H1 (cell line): ENCODE data around the gene RNF20. TPM values are rescaled to one million over a fixed set of nuclear protein-coding genes. Genes with fewer than 3 reads are reported as not detected.

ENCODE experiments used
- CTCF ChIA-PET: fragments of 300-600 bp; sonication (Branson Sonifier 250); formaldehyde crosslinking; loops from one replicate; lab custom pipeline; 2021; ENCODE audit not compliant: partially characterized antibody; lab: Charles Lee
- POLR2A ChIA-PET: fragments of 300-600 bp; sonication (Branson Sonifier 250); formaldehyde crosslinking; loops from one replicate; lab custom pipeline; 2021; ENCODE audit warnings: inconsistent platforms; ENCODE audit not compliant: partially characterized antibody; lab: Charles Lee
- DNase-seq, 2 experiments: peaks; one replicate each; pipeline versions ENCODE4 v3.0.0 to v3.0.0-alpha.2; 2010 to 2022; ENCODE audit warnings: low spot score in 2 of 2, low read depth in 1 of 2, mixed read lengths in 1 of 2
- FAIRE-seq: peaks from 2 replicates; lab custom pipeline; 2011; peaks lifted over from hg19 to GRCh38; lab: Jason Lieb, UNC
- H2AFZ ChIP-seq: 2 replicates; pipeline ENCODE4 v1.8.1; 2012; ENCODE audit warnings: low read length, inconsistent platforms
- H2AK5ac ChIP-seq: 2 replicates; pipeline ENCODE4 v1.6.1; 2013; ENCODE audit warnings: low read depth, low read length
- H2BK120ac ChIP-seq: replicated peaks from 2 replicates; pipeline ENCODE3; 2013; ENCODE audit warnings: low read depth, low read length, inconsistent platforms
- H2BK12ac ChIP-seq: 2 replicates; pipeline ENCODE4 v1.6.1; 2013; ENCODE audit warnings: low read depth, low read length
- H2BK15ac ChIP-seq: 2 replicates; pipeline ENCODE4 v1.6.1; 2013; ENCODE audit warnings: low read length
- H2BK20ac ChIP-seq: 2 replicates; pipeline ENCODE4 v1.6.1; 2013; ENCODE audit warnings: low read length
- H2BK5ac ChIP-seq: 2 replicates; pipeline ENCODE4 v1.6.1; 2013; ENCODE audit warnings: low read depth, low read length
- H3K14ac ChIP-seq: 2 replicates; pipeline ENCODE4 v1.6.1; 2013; ENCODE audit warnings: inconsistent platforms; ENCODE audit not compliant: insufficient read length
- H3K18ac ChIP-seq: 2 replicates; pipeline ENCODE4 v1.6.1; 2013; ENCODE audit warnings: low read length; ENCODE audit errors: extremely low read depth
- H3K23ac ChIP-seq: 2 replicates; pipeline ENCODE4 v1.6.1; 2013; ENCODE audit warnings: inconsistent platforms; ENCODE audit not compliant: insufficient read length
- H3K23me2 ChIP-seq: 2 replicates; pipeline ENCODE4 v1.6.1; 2013; ENCODE audit warnings: low read depth, low read length
- H3K27ac ChIP-seq: 2 replicates; pipeline ENCODE4 v1.6.1; 2011; ENCODE audit warnings: low read depth, low read length, inconsistent platforms
- H3K27me3 ChIP-seq, 4 experiments: replicated peaks in 1 of 4; 1 replicate in 1 of 4; 2 replicates in 3 of 4; pipeline versions ENCODE4 v1.6.1 to v1.8.1; 2011 to 2013; ENCODE audit warnings: low read length in 3 of 4, mild to moderate bottlenecking in 3 of 4, inconsistent platforms in 2 of 4, mixed read lengths in 2 of 4, moderate library complexity in 1 of 4; ENCODE audit not compliant: control insufficient read depth in 3 of 4, insufficient read depth in 3 of 4; ENCODE audit errors: extremely low read depth in 1 of 4
- H3K36me3 ChIP-seq, 4 experiments: 2 replicates each; pipeline versions ENCODE4 v1.6.1 to v1.8.1; 2011 to 2013; ENCODE audit warnings: mild to moderate bottlenecking in 4 of 4, low read length in 3 of 4, moderate library complexity in 2 of 4, control low read depth in 1 of 4, inconsistent platforms in 1 of 4; ENCODE audit not compliant: insufficient read depth in 4 of 4, control insufficient read depth in 2 of 4
- H3K4ac ChIP-seq: replicated peaks from 2 replicates; pipeline ENCODE3; 2013; ENCODE audit warnings: low read length, low read depth, mixed read lengths, inconsistent platforms; ENCODE audit not compliant: insufficient read length
- H3K4me1 ChIP-seq, 4 experiments: replicated peaks in 1 of 4; 1 replicate in 1 of 4; 2 replicates in 3 of 4; pipeline versions ENCODE4 v1.6.1 to v1.8.1; 2011 to 2013; ENCODE audit warnings: low read length in 3 of 4, inconsistent platforms in 2 of 4, mixed read lengths in 1 of 4; ENCODE audit not compliant: insufficient read depth in 4 of 4, control insufficient read depth in 3 of 4
- H3K4me2 ChIP-seq, 2 experiments: 2 replicates each; pipeline versions ENCODE4 v1.6.1 to v1.8.1; 2011 to 2013; ENCODE audit warnings: low read depth in 2 of 2, low read length in 2 of 2, control low read depth in 1 of 2, inconsistent platforms in 1 of 2, mild to moderate bottlenecking in 1 of 2; ENCODE audit not compliant: insufficient read depth in 1 of 2
- H3K4me3 ChIP-seq, 4 experiments: fragments of 200-600, 300-600 bp in 1 of 4; sonication (generic), shearing (Covaris generic), sonication (Bioruptor Twin) in 1 of 4; 2 replicates each; pipeline versions ENCODE4 v1.5.1 to v1.8.1; 2011 to 2016; ENCODE audit warnings: low read length in 4 of 4, low read depth in 3 of 4, control low read depth in 2 of 4, inconsistent platforms in 2 of 4, mild to moderate bottlenecking in 2 of 4, mixed read lengths in 1 of 4, moderate library complexity in 1 of 4; ENCODE audit not compliant: insufficient read depth in 2 of 4; ENCODE audit errors: extremely low read depth in 1 of 4
- H3K56ac ChIP-seq: replicated peaks from 2 replicates; pipeline ENCODE3; 2013; ENCODE audit warnings: low read depth, mild to moderate bottlenecking, mixed read lengths, low read length, inconsistent platforms; ENCODE audit not compliant: insufficient read length
- H3K79me1 ChIP-seq: 2 replicates; pipeline ENCODE4 v1.6.1; 2013; ENCODE audit warnings: low read depth, low read length, control low read depth
- H3K79me2 ChIP-seq, 2 experiments: 2 replicates each; pipeline versions ENCODE4 v1.6.1 to v1.8.1; 2012 to 2013; ENCODE audit warnings: low read length in 2 of 2, mild to moderate bottlenecking in 2 of 2, inconsistent platforms in 1 of 2; ENCODE audit not compliant: insufficient read depth in 2 of 2, control insufficient read depth in 1 of 2
- H3K9ac ChIP-seq, 4 experiments: replicated peaks in 1 of 4; 1 replicate in 1 of 4; 2 replicates in 3 of 4; pipeline versions ENCODE4 v1.6.1 to v1.8.1; 2011 to 2013; ENCODE audit warnings: low read depth in 3 of 4, low read length in 3 of 4, control low read depth in 2 of 4, mild to moderate bottlenecking in 2 of 4, moderate library complexity in 2 of 4, inconsistent platforms in 1 of 4; ENCODE audit errors: extremely low read depth in 1 of 4
- H3K9me3 ChIP-seq, 2 experiments: 2 replicates each; pipeline versions ENCODE4 v1.6.1 to v1.8.1; 2012 to 2013; ENCODE audit warnings: mild to moderate bottlenecking in 2 of 2, moderate library complexity in 2 of 2, control low read depth in 1 of 2, inconsistent platforms in 1 of 2, low read depth in 1 of 2, low read length in 1 of 2, mixed read lengths in 1 of 2; ENCODE audit not compliant: insufficient read depth in 2 of 2
- H4K20me1 ChIP-seq, 2 experiments: replicated peaks in 1 of 2; 2 replicates each; pipeline versions ENCODE3 to v1.8.1; 2011 to 2013; ENCODE audit warnings: inconsistent platforms in 2 of 2, low read length in 2 of 2, mild to moderate bottlenecking in 1 of 2; ENCODE audit not compliant: insufficient read depth in 2 of 2, control insufficient read depth in 1 of 2
- H4K5ac ChIP-seq: 2 replicates; pipeline ENCODE4 v1.6.1; 2013; ENCODE audit warnings: low read length, low read depth, mixed read lengths, inconsistent platforms; ENCODE audit not compliant: insufficient read length
- H4K8ac ChIP-seq: 2 replicates; pipeline ENCODE4 v1.8.0; 2013; ENCODE audit warnings: mild to moderate bottlenecking, moderate library complexity, low read length, inconsistent platforms; ENCODE audit not compliant: insufficient read depth; ENCODE audit errors: extremely low read depth
- H4K91ac ChIP-seq: replicated peaks from 2 replicates; pipeline ENCODE3; 2013; ENCODE audit warnings: low read length, mixed read lengths, inconsistent platforms; ENCODE audit not compliant: insufficient read length
- BCL11A ChIP-seq, 2 experiments: IDR thresholded peaks; one replicate each; pipeline ENCODE4 v1.6.1; 2011; ENCODE audit warnings: low read depth in 2 of 2, low read length in 2 of 2, mild to moderate bottlenecking in 2 of 2
- CBX5 ChIP-seq: fragments of 300-800, 300-1000 bp; sonication (generic); IDR thresholded peaks from 2 replicates; pipeline ENCODE4 v1.7.1; 2016; ENCODE audit warnings: antibody characterized with exemption, low read length, low read depth
- CEBPB ChIP-seq: IDR thresholded peaks from 2 replicates; pipeline ENCODE4 v1.6.1; 2012; ENCODE audit warnings: low read depth, low read length
- CHD1 ChIP-seq: IDR thresholded peaks from 2 replicates; pipeline ENCODE4 v1.6.1; 2012; ENCODE audit warnings: low read depth, low read length, improper control_type of control experiment
- GABPA ChIP-seq: IDR thresholded peaks from 2 replicates; pipeline ENCODE4 v1.6.1; 2011; ENCODE audit warnings: mild to moderate bottlenecking, low read length, moderate library complexity, borderline replicate concordance; ENCODE audit not compliant: insufficient read depth
- JUN ChIP-seq: IDR thresholded peaks from 2 replicates; pipeline ENCODE4 v1.6.1; 2011; ENCODE audit warnings: low read depth, mild to moderate bottlenecking, improper control_type of control experiment, low read length
- KDM1A ChIP-seq: fragments of 200-600, 300-600 bp; sonication (generic); IDR thresholded peaks from 2 replicates; pipeline ENCODE4 v1.7.1; 2016; ENCODE audit warnings: mild to moderate bottlenecking, low read length, borderline replicate concordance
- MAFK ChIP-seq: IDR thresholded peaks from 2 replicates; pipeline ENCODE4 v1.6.1; 2012; ENCODE audit warnings: low read depth, mild to moderate bottlenecking, improper control_type of control experiment, low read length
- NRF1 ChIP-seq: IDR thresholded peaks from 2 replicates; pipeline ENCODE4 v1.6.1; 2011; ENCODE audit warnings: mild to moderate bottlenecking, low read depth, low read length, improper control_type of control experiment
- SIRT6 ChIP-seq: IDR thresholded peaks from one replicate; pipeline ENCODE4 v1.7.1; 2012; ENCODE audit warnings: low read length, inconsistent platforms
- TCF12 ChIP-seq: IDR thresholded peaks from 2 replicates; pipeline ENCODE4 v1.6.1; 2011; ENCODE audit warnings: low read depth, mild to moderate bottlenecking, low read length
- WGBS, 2 experiments: shearing (Covaris generic) in 1 of 2; methylation state at CpG; one replicate each; pipeline versions ENCODE4 v1.1.6 to v1.1.7; 2013 to 2015; ENCODE audit warnings: low lambda C conversion rate in 2 of 2, mixed read lengths in 2 of 2, inconsistent platforms in 1 of 2, low coverage in 1 of 2, missing lambda C conversion rate in 1 of 2; ENCODE audit not compliant: insufficient replicate concordance in 2 of 2, insufficient coverage in 1 of 2, insufficient read length in 1 of 2; ENCODE audit errors: extremely low coverage in 1 of 2, missing lambda C conversion rate in 1 of 2; 5-methylcytosine and 5-hydroxymethylcytosine counted together
- polyA plus RNA-seq, 7 experiments: library from polyadenylated mRNA; depleted of rRNA in 3 of 7; stranded (reverse) in 5 of 7; unstranded in 2 of 7; fragments of >200 nt in 5 of 7; fragments of 200-250 nt in 2 of 7; gene quantifications; 1 replicate in 5 of 7; 2 replicates in 1 of 7; 4 replicates in 1 of 7; pipeline versions ENCODE4 v1.2.1 to v1.2.3, GENCODE V29; 2011 to 2013; ENCODE audit warnings: missing spikeins in 2 of 7, mixed read lengths in 2 of 7
- total RNA-seq: library from RNA; stranded (reverse); fragmentation: NEBNext Ultra II Directional; extraction: Animal tissue kit (Norgen Biotek cat#: 25700); gene quantifications from 2 replicates; pipeline ENCODE4 v1.2.1, GENCODE V29; 2021
- TF ChIP-seq, protein P1 (sequence below): IDR thresholded peaks from 2 replicates; pipeline ENCODE4 v1.6.1; 2012; ENCODE audit warnings: low read length, inconsistent platforms
- TF ChIP-seq, protein P2 (sequence below): IDR thresholded peaks from 2 replicates; pipeline ENCODE4 v1.6.1; 2012; ENCODE audit warnings: inconsistent platforms

RNF20 gene
- total and polyA plus RNA-seq, 2 of the 8 experiments (the other 6 are each of a cell fraction or from before 2014, with no cell fraction given): 9.4 to 65.2 TPM

DNA sequence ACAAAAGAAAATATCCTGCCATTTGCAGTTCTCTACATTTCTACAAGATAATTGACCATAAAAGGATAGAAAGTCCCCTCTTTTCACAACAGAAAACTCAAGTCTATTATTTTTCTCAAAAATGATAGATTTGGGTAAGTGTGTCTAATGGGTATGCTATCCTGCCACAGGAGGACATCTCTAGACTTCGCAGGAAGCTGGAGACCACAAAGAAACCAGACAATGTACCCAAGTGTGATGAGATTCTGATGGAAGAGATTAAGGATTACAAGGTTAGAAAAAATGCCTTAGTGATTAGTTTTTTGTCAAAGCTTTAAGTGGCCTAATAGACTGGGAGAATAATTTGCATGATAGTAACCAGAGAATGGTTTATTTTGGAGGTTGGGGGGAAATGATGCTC lies 28.1 kb downstream of the RNF20 start:
- peaks cover 0 to 4% of the 10 kb centered on the region in 2 experiments for H4K20me1 ChIP-seq
- CTCF ChIA-PET: interaction anchor here (1.7 kb wide), 1 partner anchor 103 kb away, joined by 7 read pairs; no protein-coding TSS in a partner anchor
- H3K23me2 ChIP-seq: no peaks in the 10 kb centered on the region
- H2BK15ac ChIP-seq: no peak overlapping the region
- no peak overlapping the region for H3K56ac ChIP-seq
- H2BK5ac ChIP-seq: no peak overlapping the region
- no peak overlapping the region for H4K8ac ChIP-seq
- H3K79me1 ChIP-seq: no peaks in the 10 kb centered on the region
- H3K27ac ChIP-seq: no peak overlapping the region
- H3K4ac ChIP-seq: no peak overlapping the region
- DNase-seq (no peak), FAIRE-seq (no peak)
- no peak overlapping the region for H2AFZ ChIP-seq
- H2AK5ac ChIP-seq: no peak overlapping the region
- H3K23ac ChIP-seq: no peak overlapping the region
- no peak overlapping the region for H2BK20ac ChIP-seq
- peaks cover 4 to 58% (median 39%) of the 10 kb centered on the region in 4 experiments; a peak in 7 of 8 replicates for H3K36me3 ChIP-seq
- H3K18ac ChIP-seq: no peak overlapping the region
- no peaks in the 10 kb centered on the region for H3K9me3 ChIP-seq
- H3K79me2 ChIP-seq: 0 out of 4 replicates have a peak, but pooled peaks cover 0 to 3% of the 10 kb centered on the region in 2 experiments
- no peak overlapping the region for H2BK120ac ChIP-seq
- H3K4me1 ChIP-seq: no peaks in the 10 kb centered on the region
- no peak overlapping the region for H3K4me2 ChIP-seq
- 82% methylated on average over 1 of the region's 1 CpG; no CpG with 5 or more reads in 1 of the 2 experiments for WGBS, 2 experiments
- no peak overlapping the region for H4K91ac ChIP-seq
- H3K14ac ChIP-seq: no peak overlapping the region
- no peak overlapping the region for H2BK12ac ChIP-seq
- POLR2A ChIA-PET: interaction anchor here (1.3 kb wide), 1 partner anchor 18 kb away, joined by 3 read pairs; no protein-coding TSS in a partner anchor
- H3K27me3 ChIP-seq: no peaks in the 10 kb centered on the region
- no peak overlapping the region for H3K4me3 ChIP-seq
- no peak overlapping the region for H3K9ac ChIP-seq
- no peak overlapping the region for H4K5ac ChIP-seq
- TF ChIP-seq KDM1A (no peak), MAFK (no peak), CBX5 (no peak), GABPA (no peak), TCF12 (no peak), JUN (no peak), CEBPB (no peak), BCL11A (IDR thresholded peaks at IDR 0.05; ENCODE audit: low read depth in 2 of 2, low read length in 2 of 2) (no peak), NRF1 (no peak), SIRT6 (no peak), CHD1 (no peak)
- TF ChIP-seq, protein P1, sequence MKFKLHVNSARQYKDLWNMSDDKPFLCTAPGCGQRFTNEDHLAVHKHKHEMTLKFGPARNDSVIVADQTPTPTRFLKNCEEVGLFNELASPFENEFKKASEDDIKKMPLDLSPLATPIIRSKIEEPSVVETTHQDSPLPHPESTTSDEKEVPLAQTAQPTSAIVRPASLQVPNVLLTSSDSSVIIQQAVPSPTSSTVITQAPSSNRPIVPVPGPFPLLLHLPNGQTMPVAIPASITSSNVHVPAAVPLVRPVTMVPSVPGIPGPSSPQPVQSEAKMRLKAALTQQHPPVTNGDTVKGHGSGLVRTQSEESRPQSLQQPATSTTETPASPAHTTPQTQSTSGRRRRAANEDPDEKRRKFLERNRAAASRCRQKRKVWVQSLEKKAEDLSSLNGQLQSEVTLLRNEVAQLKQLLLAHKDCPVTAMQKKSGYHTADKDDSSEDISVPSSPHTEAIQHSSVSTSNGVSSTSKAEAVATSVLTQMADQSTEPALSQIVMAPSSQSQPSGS: no peak
- TF ChIP-seq, protein P2, sequence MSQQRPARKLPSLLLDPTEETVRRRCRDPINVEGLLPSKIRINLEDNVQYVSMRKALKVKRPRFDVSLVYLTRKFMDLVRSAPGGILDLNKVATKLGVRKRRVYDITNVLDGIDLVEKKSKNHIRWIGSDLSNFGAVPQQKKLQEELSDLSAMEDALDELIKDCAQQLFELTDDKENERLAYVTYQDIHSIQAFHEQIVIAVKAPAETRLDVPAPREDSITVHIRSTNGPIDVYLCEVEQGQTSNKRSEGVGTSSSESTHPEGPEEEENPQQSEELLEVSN: no peak
